SKM-1 treated with dmso at 0.1 percent for 144 hours (cell line): ENCODE measurements around the gene OR2G6.
A peak's percentile ranks its signal among the peaks of the same experiment; 100 is the strongest.
"Not testable (repeated sequence)": the region's sequence is repeated elsewhere in the genome, so short reads cannot be mapped to it uniquely, and the experiment has no call there.

ENCODE experiments used
- DNase-seq: peaks from one replicate; lab custom pipeline; 2025; ENCODE audit not compliant: unreplicated experiment; lab: John Stamatoyannopoulos, UW

Gene OR2G6

GRCh38 chr1:248507773-248508172 lies at the start of gene OR2G6:
Gene OR2G6 (plus strand): TSS chr1:248508073. CDS start chr1:248521647, 13,574 bp downstream.
- DNase-seq = not testable (repeated sequence)

GRCh38 chr1:248459117-248459516 lies 48.8 kb upstream of the OR2G6 start:
- not testable (repeated sequence) for DNase-seq

- DNase-seq = no peak
Measured at GRCh38 chr1:248471154-248471553, 36.7 kb upstream of the OR2G6 start.

- DNase-seq = not testable (repeated sequence)
Measured at GRCh38 chr1:248472111-248472510, 35.8 kb upstream of the OR2G6 start.

- DNase-seq = not testable (repeated sequence)
Measured at GRCh38 chr1:248473051-248473450, 34.8 kb upstream of the OR2G6 start, which contains the start of gene OR2T3. Gene OR2T3 (plus strand): TSS chr1:248473351. CDS start chr1:248473351, 0 bp downstream.

- not testable (repeated sequence) for DNase-seq
Measured at GRCh38 chr1:248475660-248476059, 32.2 kb upstream of the OR2G6 start.

GRCh38 chr1:248481686-248482579 lies 25.9 kb upstream of the OR2G6 start:
- DNase-seq = not testable (repeated sequence)

GRCh38 chr1:248488289-248488688 lies 19.6 kb upstream of the OR2G6 start, which contains the start of gene OR2T5:
Gene OR2T5 (plus strand): TSS chr1:248488589. CDS start chr1:248488589, 0 bp downstream.
- not testable (repeated sequence) for DNase-seq

- DNase-seq = not testable (repeated sequence)
Measured at GRCh38 chr1:248496661-248497060, 11.2 kb upstream of the OR2G6 start.

GRCh38 chr1:248500305-248501035 lies 7.4 kb upstream of the OR2G6 start:
- DNase-seq = peak; percentile 9

GRCh38 chr1:248510217-248510616 lies 2.3 kb downstream of the OR2G6 start:
- DNase-seq = not testable (repeated sequence)

- no peak for DNase-seq
Measured at GRCh38 chr1:248521856-248522255, 14.0 kb downstream of the OR2G6 start.

- not testable (repeated sequence) for DNase-seq
Measured at GRCh38 chr1:248537449-248537848, 29.6 kb downstream of the OR2G6 start.

- DNase-seq = not testable (repeated sequence)
Measured at GRCh38 chr1:248547383-248547782, 39.5 kb downstream of the OR2G6 start.

GRCh38 chr1:248551027-248551426 lies 43.2 kb downstream of the OR2G6 start:
- DNase-seq = not testable (repeated sequence)

GRCh38 chr1:248562672-248563071 lies 54.8 kb downstream of the OR2G6 start, which contains the start of gene OR2T29:
Gene OR2T29 (minus strand): TSS chr1:248562772. CDS start chr1:248559491, 3,281 bp downstream.
- DNase-seq = not testable (repeated sequence)

- not testable (repeated sequence) for DNase-seq
Measured at GRCh38 chr1:248565530-248566373, 57.9 kb downstream of the OR2G6 start.

GRCh38 chr1:248569049-248569448 lies 61.2 kb downstream of the OR2G6 start:
- DNase-seq = not testable (repeated sequence)

GRCh38 chr1:248570811-248571210 lies 62.9 kb downstream of the OR2G6 start:
- not testable (repeated sequence) for DNase-seq

GRCh38 chr1:248572049-248572448 lies 64.2 kb downstream of the OR2G6 start:
- DNase-seq = not testable (repeated sequence)
